ENCODE results near the gene CHCHD6. TPM values are rescaled to one million over a fixed set of nuclear protein-coding genes. Genes with fewer than 3 reads are reported as not detected.
"Not testable (repeated sequence)": the region's sequence is repeated elsewhere in the genome, so short reads cannot be mapped to it uniquely, and the experiment has no call there.

The CHCHD6 gene
- total RNA-seq, 1 donor from 2014 or later: 17.1 TPM

DNA sequence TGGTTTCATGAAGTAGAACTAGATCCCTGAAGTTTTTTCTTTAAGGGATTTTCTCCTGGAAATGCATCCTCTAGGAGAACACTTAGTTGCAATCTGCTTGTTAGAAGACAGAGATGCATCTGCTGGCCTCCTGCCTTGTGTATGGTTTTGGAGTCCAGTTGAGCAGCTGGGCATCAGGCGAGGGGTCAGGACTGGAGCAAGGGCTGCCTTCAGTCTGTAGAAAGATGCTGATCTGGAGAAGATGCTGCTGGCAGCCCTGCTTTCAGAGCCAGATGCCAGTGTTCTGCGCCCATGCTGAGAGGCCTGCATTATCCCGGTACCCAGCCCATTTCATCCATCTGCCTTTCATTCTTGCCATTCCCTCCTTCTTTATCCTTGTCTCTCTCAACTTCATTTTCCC lies 77.4 kb downstream of the CHCHD6 start:
- H3K27ac Mint-ChIP-seq (ENCODE audit: unreplicated experiment): peak overlapping the region; percentile 86
- no peak for DNase-seq (ENCODE audit: low spot score)
- H3K9me3 Mint-ChIP-seq (ENCODE audit: low read depth): peaks cover 12% of the 10 kb centered on the region
- H3K36me3 Mint-ChIP-seq (ENCODE audit: low read depth): peaks cover 2% of the 10 kb centered on the region
- TF ChIP-seq, protein P1, sequence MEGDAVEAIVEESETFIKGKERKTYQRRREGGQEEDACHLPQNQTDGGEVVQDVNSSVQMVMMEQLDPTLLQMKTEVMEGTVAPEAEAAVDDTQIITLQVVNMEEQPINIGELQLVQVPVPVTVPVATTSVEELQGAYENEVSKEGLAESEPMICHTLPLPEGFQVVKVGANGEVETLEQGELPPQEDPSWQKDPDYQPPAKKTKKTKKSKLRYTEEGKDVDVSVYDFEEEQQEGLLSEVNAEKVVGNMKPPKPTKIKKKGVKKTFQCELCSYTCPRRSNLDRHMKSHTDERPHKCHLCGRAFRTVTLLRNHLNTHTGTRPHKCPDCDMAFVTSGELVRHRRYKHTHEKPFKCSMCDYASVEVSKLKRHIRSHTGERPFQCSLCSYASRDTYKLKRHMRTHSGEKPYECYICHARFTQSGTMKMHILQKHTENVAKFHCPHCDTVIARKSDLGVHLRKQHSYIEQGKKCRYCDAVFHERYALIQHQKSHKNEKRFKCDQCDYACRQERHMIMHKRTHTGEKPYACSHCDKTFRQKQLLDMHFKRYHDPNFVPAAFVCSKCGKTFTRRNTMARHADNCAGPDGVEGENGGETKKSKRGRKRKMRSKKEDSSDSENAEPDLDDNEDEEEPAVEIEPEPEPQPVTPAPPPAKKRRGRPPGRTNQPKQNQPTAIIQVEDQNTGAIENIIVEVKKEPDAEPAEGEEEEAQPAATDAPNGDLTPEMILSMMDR (IDR thresholded peaks at IDR 0.05): no peak
- H3K4me1 Mint-ChIP-seq (ENCODE audit: low read depth): peaks cover 46% of the 10 kb centered on the region
- H3K27me3 Mint-ChIP-seq (ENCODE audit: low read depth): no peaks in the 10 kb centered on the region
- H3K4me3 Mint-ChIP-seq (ENCODE audit: unreplicated experiment): no peak overlapping the region

DNA sequence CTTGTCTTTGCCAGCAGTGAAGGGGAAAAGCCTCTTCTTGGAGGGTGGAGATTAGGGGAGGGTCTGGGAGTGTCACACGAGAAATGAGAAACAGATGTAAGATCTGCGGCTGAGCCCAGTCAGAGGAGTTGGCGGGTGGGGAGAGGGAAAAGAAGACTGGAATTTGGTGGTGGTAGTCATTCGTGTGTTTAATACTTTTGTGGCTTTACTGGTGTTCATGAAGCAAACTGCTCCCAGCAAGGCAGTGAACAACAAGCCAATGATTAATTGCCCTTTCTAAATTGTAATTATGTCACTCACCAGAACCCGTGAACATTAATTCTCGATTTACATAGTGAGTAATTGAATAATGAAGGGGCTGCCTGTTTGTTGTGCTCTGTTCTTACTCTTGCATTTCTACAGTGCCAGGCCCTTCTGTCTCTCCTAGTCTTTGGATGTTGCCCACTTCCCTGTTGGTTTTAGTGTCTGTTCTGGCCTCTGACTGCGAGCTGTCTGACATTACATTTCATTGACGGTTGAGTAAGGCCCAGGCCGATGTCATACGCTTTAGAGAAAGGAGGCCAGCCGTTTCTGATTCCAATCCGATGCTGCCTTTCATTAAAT lies 78.0 kb downstream of the CHCHD6 start:
- DNase-seq (ENCODE audit: low spot score): no peak
- Mint-ChIP-seq H3K4me1 (ENCODE audit: low read depth) (peaks cover 46% of the 10 kb centered on the region), H3K27me3 (ENCODE audit: low read depth) (no peaks in the 10 kb centered on the region), H3K9me3 (ENCODE audit: low read depth) (peaks cover 12% of the 10 kb centered on the region), H3K36me3 (ENCODE audit: low read depth) (peaks cover 2% of the 10 kb centered on the region), H3K27ac (ENCODE audit: unreplicated experiment) (peak overlapping the region; percentile 86), H3K4me3 (ENCODE audit: unreplicated experiment) (peak overlapping the region; percentile 8)
- TF ChIP-seq, protein P1 (IDR thresholded peaks at IDR 0.05): no peak

DNA sequence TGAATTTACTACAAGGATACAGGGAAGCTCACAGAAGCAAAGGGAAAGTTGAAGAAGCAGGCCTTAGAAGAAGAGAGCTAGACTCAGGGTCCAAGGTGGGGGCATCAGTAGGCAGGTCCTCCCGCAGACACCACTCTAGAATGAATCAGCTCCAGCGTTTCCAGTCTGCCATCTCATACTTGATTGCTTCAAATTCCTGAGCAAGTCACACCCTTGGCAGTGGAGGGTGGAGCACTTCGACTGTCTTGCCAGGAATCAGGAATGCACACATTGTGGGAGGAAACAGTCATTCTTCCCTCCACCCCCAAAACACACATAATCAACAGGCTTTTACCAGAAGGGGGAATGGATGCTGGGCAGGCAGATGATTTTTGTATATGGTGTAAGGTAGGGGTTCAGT lies 78.5 kb downstream of the CHCHD6 start:
- no peaks in the 10 kb centered on the region for H3K27me3 Mint-ChIP-seq (ENCODE audit: low read depth)
- TF ChIP-seq, protein P1 (IDR thresholded peaks at IDR 0.05): no peak
- H3K4me1 Mint-ChIP-seq (ENCODE audit: low read depth): peaks cover 43% of the 10 kb centered on the region
- H3K36me3 Mint-ChIP-seq (ENCODE audit: low read depth): peaks cover 2% of the 10 kb centered on the region
- H3K4me3 Mint-ChIP-seq (ENCODE audit: unreplicated experiment): peak overlapping the region; percentile 8
- DNase-seq (ENCODE audit: low spot score): no peak
- H3K27ac Mint-ChIP-seq (ENCODE audit: unreplicated experiment): peak overlapping the region; percentile 86
- peaks cover 12% of the 10 kb centered on the region for H3K9me3 Mint-ChIP-seq (ENCODE audit: low read depth)

- no peak overlapping the region for H3K4me3 Mint-ChIP-seq (ENCODE audit: unreplicated experiment)
- peaks cover 39% of the 10 kb centered on the region for H3K4me1 Mint-ChIP-seq (ENCODE audit: low read depth)
- H3K9me3 Mint-ChIP-seq (ENCODE audit: low read depth): peaks cover 12% of the 10 kb centered on the region
- H3K27me3 Mint-ChIP-seq (ENCODE audit: low read depth): no peaks in the 10 kb centered on the region
- TF ChIP-seq, protein P1 (IDR thresholded peaks at IDR 0.05): no peak
- no peak for DNase-seq (ENCODE audit: low spot score)
- peak overlapping the region; percentile 3 for H3K27ac Mint-ChIP-seq (ENCODE audit: unreplicated experiment)
- H3K36me3 Mint-ChIP-seq (ENCODE audit: low read depth): peaks cover 2% of the 10 kb centered on the region
Measured at GRCh38 chr3:126784254-126784653, 80.2 kb downstream of the CHCHD6 start.

- H3K27me3 Mint-ChIP-seq (ENCODE audit: low read depth); DNase-seq (ENCODE audit: low spot score); H3K27ac Mint-ChIP-seq (ENCODE audit: unreplicated experiment); H3K4me3 Mint-ChIP-seq (ENCODE audit: unreplicated experiment); H3K4me1 Mint-ChIP-seq (ENCODE audit: low read depth): not testable (repeated sequence)
- Mint-ChIP-seq H3K36me3 (ENCODE audit: low read depth) (peaks cover 15% of the 10 kb centered on the region), H3K9me3 (ENCODE audit: low read depth) (peaks cover 29% of the 10 kb centered on the region)
Measured at GRCh38 chr3:126791320-126791719, 87.3 kb downstream of the CHCHD6 start.

DNA sequence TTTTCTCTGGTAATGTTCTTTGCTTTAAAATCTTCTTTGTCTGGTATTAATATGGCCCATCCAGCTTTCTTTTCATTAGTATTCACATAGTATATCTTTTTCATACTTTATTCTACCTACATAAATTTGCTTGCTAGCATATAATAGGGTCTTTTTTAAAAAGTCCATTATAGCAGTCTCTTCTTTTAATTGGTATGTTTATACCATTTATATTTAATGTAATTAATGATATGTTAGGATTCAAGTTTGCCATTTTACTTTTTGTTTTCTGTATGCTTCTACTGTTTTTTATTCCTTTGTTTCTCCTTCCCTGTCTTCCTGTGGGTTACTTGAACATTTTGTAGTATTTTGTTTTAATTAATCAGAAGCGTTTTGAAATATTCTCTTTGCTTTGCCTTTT lies 89.0 kb downstream of the CHCHD6 start:
- TF ChIP-seq, protein P1 (IDR thresholded peaks at IDR 0.05): no peak
- Mint-ChIP-seq H3K36me3 (ENCODE audit: low read depth) (peaks cover 15% of the 10 kb centered on the region), H3K27me3 (ENCODE audit: low read depth) (no peaks in the 10 kb centered on the region), H3K9me3 (ENCODE audit: low read depth) (peaks cover 29% of the 10 kb centered on the region), H3K4me1 (ENCODE audit: low read depth) (peaks cover 8% of the 10 kb centered on the region), H3K4me3 (ENCODE audit: unreplicated experiment) (no peak overlapping the region), H3K27ac (ENCODE audit: unreplicated experiment) (no peak overlapping the region)
- DNase-seq (ENCODE audit: low spot score): no peak

Measured in chondrocyte (in vitro differentiated cells).